Measurements from ENCODE around the gene ANKRD39. TPM values are rescaled to one million over a fixed set of nuclear protein-coding genes. Genes with fewer than 3 reads are reported as not detected.

The ANKRD39 gene
- total and polyA plus RNA-seq, 7 donors, result 11.4 to 34.1 (median 14.8) TPM

GRCh38 chr2:96848264-96848663 is 9.6 kb downstream of the ANKRD39 start:
- H3K9me3 ChIP-seq, result no peaks in the 10 kb centered on the region
- H3K4me3 ChIP-seq, result no peak overlapping the region
- H3K27me3 ChIP-seq, result no peaks in the 10 kb centered on the region
- 90 to 92% methylated on average over 9 of the region's 9 CpGs for WGBS, 2 donors
- TF ChIP-seq POLR2AphosphoS5 (IDR thresholded peaks at IDR 0.05), result no peak
- no peak for TF ChIP-seq EP300 (IDR thresholded peaks at IDR 0.05)
- no peak for TF ChIP-seq CTCF (IDR thresholded peaks at IDR 0.05)
- no peak for TF ChIP-seq POLR2A (IDR thresholded peaks at IDR 0.05)
- no peak overlapping the region for H3K27ac ChIP-seq
- H3K36me3 ChIP-seq, result peaks cover 8 to 71% (median 39%) of the 10 kb centered on the region in 4 donors
- no peak for DNase-seq
- intact Hi-C loops (cut with DNase I), result no loop called here
- no peaks in the 10 kb centered on the region for H3K4me1 ChIP-seq

- Histone ChIP-seq H3K9me3 (no peaks in the 10 kb centered on the region), H3K27me3 (no peaks in the 10 kb centered on the region), H3K36me3 (peaks cover 8 to 64% (median 36%) of the 10 kb centered on the region in 4 donors), H3K4me3 (no peak overlapping the region), H3K27ac (no peak overlapping the region), H3K4me1 (no peaks in the 10 kb centered on the region)
- intact Hi-C loops (cut with DNase I), result no loop called here
- 87% methylated on average over 10 of the region's 10 CpGs for WGBS, 2 donors
- no peak for DNase-seq
- TF ChIP-seq EP300 (IDR thresholded peaks at IDR 0.05) (no peak), POLR2A (IDR thresholded peaks at IDR 0.05) (no peak), POLR2AphosphoS5 (IDR thresholded peaks at IDR 0.05) (no peak), CTCF (IDR thresholded peaks at IDR 0.05) (no peak)
These were observed 10.2 kb downstream of the ANKRD39 start for GRCh38 chr2:96847586-96847985.

GRCh38 chr2:96846825-96847224 is 11.0 kb downstream of the ANKRD39 start:
- intact Hi-C loops (cut with DNase I), result no loop called here
- no peak overlapping the region for H3K27ac ChIP-seq

GRCh38 chr2:96844405-96844808 is 13.4 kb downstream of the ANKRD39 start:
- DNase-seq, result no peak
- H3K27me3 ChIP-seq, result no peaks in the 10 kb centered on the region
- WGBS, 2 donors, result 90 to 92% methylated on average over 17 of the region's 17 CpGs

More at GRCh38 chr2:96846825-96847224, 11.0 kb downstream of the ANKRD39 start:
- TF ChIP-seq CTCF (IDR thresholded peaks at IDR 0.05), result no peak
- TF ChIP-seq EP300 (IDR thresholded peaks at IDR 0.05), result no peak
- no peak for TF ChIP-seq POLR2AphosphoS5 (IDR thresholded peaks at IDR 0.05)
- TF ChIP-seq POLR2A (IDR thresholded peaks at IDR 0.05), result no peak
- Histone ChIP-seq H3K36me3 (peaks cover 8 to 57% (median 33%) of the 10 kb centered on the region in 4 donors), H3K4me3 (no peak overlapping the region), H3K27me3 (no peaks in the 10 kb centered on the region), H3K4me1 (no peaks in the 10 kb centered on the region), H3K9me3 (no peaks in the 10 kb centered on the region)
- WGBS, 2 donors, result 95 to 97% methylated on average over 5 of the region's 5 CpGs
- DNase-seq, result no peak

More at GRCh38 chr2:96844405-96844808, 13.4 kb downstream of the ANKRD39 start:
- TF ChIP-seq POLR2A (IDR thresholded peaks at IDR 0.05) (no peak), CTCF (IDR thresholded peaks at IDR 0.05) (no peak), EP300 (IDR thresholded peaks at IDR 0.05) (no peak)
- no peak overlapping the region for H3K4me3 ChIP-seq
- peaks cover 8 to 40% (median 13%) of the 10 kb centered on the region in 4 donors for H3K36me3 ChIP-seq
- no peak overlapping the region for H3K27ac ChIP-seq
- intact Hi-C loops (cut with DNase I), result no loop called here
- H3K4me1 ChIP-seq, result peaks cover 0 to 6% (median 5%) of the 10 kb centered on the region in 4 donors
- H3K9me3 ChIP-seq, result no peaks in the 10 kb centered on the region
